NAMALWA (cell line): ENCODE results near the gene SCFD2.
"Not testable (repeated sequence)": the region's sequence is repeated elsewhere in the genome, so short reads cannot be mapped to it uniquely, and the experiment has no call there.

Source experiments
- DNase-seq: peaks from one replicate; pipeline ENCODE4 v3.0.0-alpha.2; 2015; ENCODE audit warnings: low spot score

The SCFD2 gene

DNA sequence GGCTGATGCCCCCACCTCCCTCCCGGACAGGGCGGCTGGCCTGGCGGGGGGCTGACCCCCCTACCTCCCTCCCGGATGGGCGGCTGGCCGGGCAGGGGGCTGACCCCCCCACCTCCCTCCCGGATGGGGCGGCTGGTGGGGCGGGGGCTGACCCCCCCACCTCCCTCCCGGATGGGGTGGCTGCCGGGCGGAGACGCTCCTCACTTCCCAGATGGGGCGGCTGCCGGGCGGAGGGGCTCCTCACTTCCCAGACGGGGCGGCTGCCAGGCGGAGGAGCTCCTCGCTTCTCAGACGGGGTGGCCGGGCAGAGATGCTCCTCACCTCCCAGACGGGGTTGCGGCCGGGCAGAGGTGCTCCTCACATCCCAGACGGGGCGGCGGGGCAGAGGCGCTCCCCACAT is 127.5 kb downstream of the SCFD2 start:
- not testable (repeated sequence) for DNase-seq

GRCh38 chr4:53237811-53238210 is 128.1 kb downstream of the SCFD2 start:
- DNase-seq = not testable (repeated sequence)

DNA sequence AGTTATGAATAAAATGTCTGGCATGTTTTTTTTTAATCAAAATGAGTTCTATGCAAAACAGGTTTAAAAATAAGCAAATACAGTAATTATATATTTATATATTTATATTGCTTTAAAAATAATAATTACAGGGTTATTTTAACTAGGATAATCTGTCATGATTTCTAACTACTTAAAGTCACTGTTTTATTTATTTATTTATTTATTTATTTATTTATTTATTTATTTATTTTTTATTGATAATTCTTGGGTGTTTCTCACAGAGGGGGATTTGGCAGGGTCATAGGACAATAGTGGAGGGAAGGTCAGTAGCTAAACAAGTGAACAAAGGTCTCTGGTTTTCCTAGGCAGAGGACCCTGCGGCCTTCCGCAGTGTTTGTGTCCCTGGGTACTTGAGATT is 129.2 kb downstream of the SCFD2 start:
- DNase-seq = not testable (repeated sequence)

DNA sequence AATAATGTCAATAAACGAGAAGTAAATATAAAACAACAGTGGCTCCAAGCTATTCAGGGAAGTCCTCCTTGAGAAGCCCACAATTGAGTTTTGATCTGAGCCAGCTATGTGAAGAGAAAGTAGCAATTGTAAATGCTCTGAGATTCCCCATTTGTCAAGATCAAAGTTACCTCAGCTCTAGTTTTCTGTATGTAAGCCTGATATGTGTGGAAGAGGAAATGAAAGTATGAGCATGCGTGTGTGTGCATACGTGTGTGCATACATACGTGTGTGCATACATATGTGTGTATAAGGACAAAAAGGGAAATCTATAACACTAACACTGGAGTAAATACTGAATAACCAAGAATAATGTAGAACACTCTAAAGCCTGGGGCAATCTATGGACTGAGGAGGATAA is 130.3 kb downstream of the SCFD2 start:
- no peak for DNase-seq

- no peak for DNase-seq
Measured at GRCh38 chr4:53234669-53235068, 131.2 kb downstream of the SCFD2 start.

DNA sequence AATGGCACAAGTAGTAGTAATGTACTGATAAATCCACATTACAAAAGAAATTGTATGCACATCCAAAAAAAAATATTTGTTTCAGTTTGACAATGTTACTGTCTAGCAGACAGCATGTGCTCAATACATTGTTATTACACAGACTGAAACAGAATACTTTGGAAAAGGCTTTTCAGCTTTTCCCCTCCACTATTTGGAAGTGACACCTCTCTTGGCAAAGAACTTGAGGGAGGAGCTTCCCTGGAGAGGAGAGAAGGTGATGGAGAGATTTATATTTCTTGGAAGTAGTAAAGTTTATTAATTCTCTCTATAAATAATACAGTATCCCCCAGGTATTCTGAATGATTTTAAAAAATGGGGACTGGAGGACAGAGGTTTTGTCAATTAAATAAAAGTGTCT is 131.8 kb downstream of the SCFD2 start:
- DNase-seq = no peak

- no peak for DNase-seq
Measured at GRCh38 chr4:53233114-53233795, 132.6 kb downstream of the SCFD2 start.

DNA sequence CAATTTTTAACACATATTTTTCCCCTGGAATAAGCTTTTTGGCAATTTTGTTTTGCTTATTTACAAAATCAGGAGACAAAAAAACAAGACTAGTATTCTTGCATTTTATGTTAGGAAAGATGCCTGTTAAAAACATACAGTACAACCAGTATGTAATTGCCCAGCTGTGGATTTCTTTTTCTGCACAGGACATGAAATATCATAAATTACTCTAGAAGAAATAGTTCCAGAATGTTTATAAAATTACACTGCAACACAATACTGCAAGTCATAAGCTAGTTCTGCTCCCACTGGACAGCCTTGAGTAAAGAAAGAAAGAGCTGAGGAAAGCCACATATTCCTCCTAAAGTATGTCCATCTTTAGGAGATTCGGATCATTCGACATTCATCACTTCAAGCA is 133.5 kb downstream of the SCFD2 start:
- no peak for DNase-seq

DNA sequence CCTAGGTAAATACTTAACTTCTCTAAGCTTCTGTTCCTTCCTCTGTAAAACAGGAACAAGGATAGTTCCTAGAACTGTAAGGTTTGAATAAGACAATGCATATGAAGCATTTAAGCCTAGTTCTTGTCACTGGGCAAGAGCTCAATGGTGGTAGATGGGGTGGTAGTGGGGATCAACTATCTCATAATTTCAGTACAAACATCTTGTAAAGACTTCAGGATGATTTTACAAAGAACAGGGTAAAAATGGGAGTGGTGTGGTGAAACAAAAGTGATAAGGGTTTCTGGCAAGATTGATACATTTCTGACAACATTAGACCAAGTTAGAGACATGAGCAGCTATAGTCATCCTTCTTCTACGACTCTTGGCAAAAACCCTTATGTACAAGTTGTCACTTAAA is 137.8 kb downstream of the SCFD2 start:
- no peak for DNase-seq

DNA sequence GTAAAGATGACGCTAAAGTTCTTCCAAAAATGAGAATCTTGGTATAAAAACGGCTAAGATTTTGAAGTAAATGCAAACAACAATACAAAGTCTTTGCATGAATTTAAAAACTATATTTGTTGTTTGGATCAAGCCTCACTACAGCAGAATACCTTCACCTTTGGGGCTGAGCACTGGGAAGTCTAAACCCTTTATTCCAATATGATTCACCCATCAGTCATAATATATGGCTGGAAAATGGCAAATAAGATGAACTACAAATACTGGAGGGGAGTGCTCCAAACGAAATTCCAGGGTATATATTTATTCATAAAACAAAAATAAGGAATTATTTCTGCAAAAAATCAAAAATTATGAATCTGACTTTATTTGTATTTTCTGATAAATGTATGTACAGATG is 138.4 kb downstream of the SCFD2 start:
- no peak for DNase-seq

- no peak for DNase-seq
Measured at GRCh38 chr4:53221832-53222480, 143.9 kb downstream of the SCFD2 start.

DNA sequence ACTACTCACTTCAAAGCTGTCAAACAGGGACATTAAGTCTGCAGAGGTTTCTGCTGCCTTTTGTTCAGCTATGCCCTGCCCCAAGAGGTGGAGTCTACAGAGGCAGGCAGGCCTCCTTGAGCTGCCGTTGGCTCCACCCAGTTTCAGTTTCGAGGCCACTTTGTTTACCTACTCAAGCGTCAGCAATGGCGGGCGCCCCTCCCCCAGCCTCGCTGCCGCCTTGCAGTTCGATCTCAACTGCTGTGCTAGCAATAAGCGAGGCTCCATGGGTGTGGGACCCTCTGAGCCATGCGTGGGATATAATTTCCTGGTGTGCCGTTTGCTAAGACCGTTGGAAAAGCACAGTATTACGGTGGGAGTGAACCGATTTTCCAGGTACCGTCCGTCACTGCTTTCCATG is 146.7 kb downstream of the SCFD2 start:
- not testable (repeated sequence) for DNase-seq

DNA sequence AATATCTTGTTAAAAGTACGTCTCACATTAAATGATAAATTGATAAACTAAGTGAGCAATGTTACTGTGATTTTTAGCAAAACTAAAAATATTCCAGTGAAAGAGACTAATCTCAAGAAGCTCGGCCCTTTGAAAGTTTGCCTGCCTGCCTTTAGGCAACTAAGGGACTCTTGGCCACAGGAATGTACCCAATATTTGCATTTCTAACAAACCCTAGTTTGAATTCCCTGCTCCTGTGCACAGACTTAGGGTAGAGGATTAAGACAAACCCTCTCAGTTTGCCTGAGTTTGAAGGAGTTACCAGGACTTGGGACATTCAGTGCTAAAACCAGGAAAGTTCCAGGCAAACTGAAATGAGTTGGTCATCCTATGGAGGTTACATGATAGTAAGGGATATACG is 157.1 kb downstream of the SCFD2 start:
- DNase-seq = no peak

DNA sequence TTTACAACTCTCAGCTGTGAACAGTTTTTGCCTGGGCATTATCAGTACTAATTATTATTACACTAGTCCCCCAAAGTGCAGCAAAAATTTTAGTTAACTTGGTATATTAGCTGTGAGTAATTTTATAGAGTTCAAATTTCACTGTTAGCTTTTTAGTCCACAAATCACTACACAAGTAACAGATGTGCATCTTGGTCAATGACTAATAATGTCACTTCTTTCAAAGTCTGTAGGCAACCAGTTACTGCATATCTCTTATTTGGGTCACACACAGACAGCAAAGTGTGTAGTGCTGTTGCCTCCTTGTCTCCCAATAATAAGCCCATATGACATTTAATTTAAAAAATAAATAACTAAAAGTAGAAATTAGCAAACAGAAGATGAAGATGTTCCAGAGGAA is 159.9 kb downstream of the SCFD2 start:
- no peak for DNase-seq

DNA sequence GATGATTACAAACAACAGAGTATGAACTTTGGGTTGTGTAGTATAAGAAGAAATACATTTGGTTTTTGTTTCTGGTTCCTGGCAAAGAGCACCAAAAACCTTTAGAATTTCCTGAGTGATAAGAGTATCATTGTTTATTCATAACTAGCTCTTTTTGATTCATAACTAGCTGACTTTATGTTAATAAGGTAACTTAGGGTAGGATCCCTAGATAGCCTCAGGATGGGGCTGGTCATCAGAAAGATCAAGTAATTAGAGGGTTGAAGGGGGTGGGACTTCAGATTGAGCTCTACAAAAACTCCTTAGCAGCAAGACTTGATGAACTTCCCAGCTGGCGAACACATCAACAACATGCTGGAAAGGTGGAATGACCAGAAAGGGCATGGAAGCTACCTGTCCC is 166.5 kb downstream of the SCFD2 start:
- DNase-seq = no peak

- DNase-seq = no peak
Measured at GRCh38 chr4:53197772-53198142, 168.1 kb downstream of the SCFD2 start.

DNA sequence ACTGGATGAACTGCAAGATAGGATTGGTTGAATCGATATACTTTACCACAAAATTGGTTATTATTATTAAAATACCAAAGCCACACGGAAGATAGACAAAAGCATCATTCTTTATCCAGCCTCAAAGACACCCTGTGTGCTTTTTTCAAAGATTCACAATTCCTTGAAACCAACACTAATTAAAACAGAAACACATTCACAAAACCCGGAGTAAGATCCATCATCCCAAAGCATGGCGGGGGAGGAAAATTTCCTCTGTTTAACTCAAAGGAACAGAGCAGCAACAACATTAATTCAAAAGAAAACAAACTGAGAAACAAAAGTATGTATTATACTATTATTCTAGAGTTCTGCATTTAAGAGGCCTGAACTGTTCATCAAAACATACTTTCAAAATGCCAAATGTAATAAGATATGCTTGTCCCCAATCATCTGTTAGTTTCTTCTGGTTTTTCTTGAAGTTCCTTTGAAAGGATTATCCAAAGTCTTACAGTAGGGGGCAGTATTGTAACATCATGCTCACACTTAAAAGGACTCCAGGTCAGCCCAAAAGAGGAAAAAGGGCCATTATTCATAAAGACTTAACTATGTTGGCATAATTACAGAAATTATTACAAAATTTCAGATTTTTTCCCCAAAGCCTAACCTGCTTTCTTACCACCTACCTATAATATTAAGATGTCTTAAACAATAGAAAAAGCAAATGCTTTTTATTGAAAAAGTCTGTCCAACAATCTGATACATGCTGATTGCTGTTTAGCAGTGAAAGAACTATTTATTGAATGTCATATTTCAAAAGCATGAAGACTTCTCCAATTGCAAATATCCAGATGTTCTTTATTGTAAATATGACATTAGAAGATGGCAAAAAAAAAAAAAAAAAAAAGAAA is 168.7 kb downstream of the SCFD2 start:
- DNase-seq = peak; percentile 85

DNA sequence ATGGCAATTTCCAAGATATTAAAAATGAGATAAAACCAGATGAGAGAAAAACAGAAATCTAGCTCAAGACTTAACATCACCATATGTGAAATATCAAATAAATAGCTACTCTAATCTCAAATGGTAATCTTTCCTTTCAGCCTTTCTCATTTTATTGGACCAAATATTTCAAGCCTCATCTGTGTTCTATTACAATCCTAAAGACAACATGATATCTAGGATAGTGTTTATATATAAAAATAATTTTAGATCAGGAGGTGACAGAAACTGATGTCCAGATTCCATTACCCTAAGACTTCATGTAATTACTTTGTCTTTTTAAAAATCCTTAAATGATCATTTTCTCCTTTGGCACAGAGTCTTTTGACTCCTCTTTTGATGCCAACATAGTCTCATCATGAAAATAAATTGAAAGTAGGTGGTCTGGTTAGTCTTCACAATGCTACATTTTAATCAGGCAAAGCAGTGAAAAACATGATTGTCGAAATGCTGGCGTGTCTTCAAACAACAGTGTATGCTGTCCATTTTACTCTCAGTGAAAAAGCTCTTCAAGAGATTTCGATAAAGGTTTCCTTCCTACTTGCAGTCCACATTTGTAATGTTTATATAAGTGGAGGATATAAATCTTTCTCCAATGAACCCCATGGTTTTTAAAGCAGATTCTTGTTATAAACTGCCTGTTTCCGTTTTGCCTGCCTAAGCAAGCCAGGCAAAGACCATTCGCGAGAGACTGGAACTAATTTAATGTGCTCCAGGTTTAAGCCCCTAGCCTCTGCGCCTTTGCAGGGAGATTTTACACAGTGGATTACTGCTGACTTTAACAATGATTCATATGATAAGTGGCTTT is 169.8 kb downstream of the SCFD2 start:
- DNase-seq = no peak

DNA sequence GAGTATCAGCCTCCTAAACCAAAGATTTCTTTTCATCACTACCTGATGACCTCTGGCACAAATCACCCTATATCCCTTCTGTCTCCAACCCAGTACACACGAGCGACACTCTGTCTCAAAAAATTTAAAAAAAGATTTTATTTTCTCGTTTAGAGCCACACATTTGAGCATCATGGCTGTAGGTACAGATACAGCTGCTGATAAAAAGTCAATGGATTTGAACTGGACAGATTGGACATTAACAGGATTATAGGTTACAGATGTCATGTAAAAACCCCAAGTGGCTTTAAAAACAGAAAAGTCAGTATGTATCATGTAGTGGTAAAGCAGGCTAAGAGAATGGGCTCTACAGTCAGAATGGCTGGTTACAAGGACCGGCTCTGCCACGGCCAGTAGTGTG is 171.1 kb downstream of the SCFD2 start:
- no peak for DNase-seq

DNA sequence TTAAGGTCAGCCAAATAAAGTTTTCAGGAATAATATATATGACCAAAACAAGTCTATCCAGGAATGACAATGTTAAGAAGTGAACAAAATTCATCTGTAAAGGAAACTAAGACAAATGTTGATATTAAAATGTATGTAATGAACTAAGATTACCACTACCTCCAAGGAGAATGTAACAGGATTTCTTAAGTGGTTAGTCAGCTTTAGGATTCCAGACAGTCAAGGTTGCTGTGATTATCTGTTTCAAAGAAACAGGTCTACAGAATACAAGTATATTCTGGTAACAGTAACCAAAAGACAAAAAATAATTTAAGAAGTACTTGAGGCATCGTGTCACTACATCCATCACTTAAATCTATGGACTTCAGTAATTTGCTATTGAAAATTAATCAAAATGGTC is 172.8 kb downstream of the SCFD2 start:
- no peak for DNase-seq

GRCh38 chr4:53192496-53192895 is 173.4 kb downstream of the SCFD2 start:
- DNase-seq = no peak

GRCh38 chr4:53191997-53192396 is 173.9 kb downstream of the SCFD2 start:
- peak; percentile 13 for DNase-seq
